Liver (tissue), 9 donors: ENCODE measurements around the gene ZNF599. TPM values are rescaled to one million over a fixed set of nuclear protein-coding genes. Genes with fewer than 3 reads are reported as not detected.

Experiments
- DNase-seq: peaks from one replicate; pipeline ENCODE4 v3.0.0-alpha.2; 2017; ENCODE audit warnings: low spot score
- H3K27ac ChIP-seq, 2 donors: one replicate each; pipeline ENCODE4 v1.7.0; 2013; ENCODE audit warnings: inconsistent platforms in 2 of 2, low read length in 2 of 2, control low read depth in 1 of 2, low read depth in 1 of 2, mild to moderate bottlenecking in 1 of 2
- H3K27me3 ChIP-seq, 4 donors: one replicate each; pipeline versions ENCODE4 v1.6.1 to v1.7.0; 2013; ENCODE audit warnings: low read length in 3 of 4, inconsistent platforms in 1 of 4, mild to moderate bottlenecking in 1 of 4, moderate library complexity in 1 of 4; ENCODE audit not compliant: control insufficient read depth in 4 of 4, insufficient read depth in 4 of 4
- H3K36me3 ChIP-seq, 4 donors: one replicate each; pipeline versions ENCODE4 v1.6.1 to v1.7.0; 2013; ENCODE audit warnings: low read length in 3 of 4, mild to moderate bottlenecking in 3 of 4, low read depth in 1 of 4, moderate library complexity in 1 of 4; ENCODE audit not compliant: control insufficient read depth in 4 of 4, insufficient read depth in 3 of 4
- H3K4me1 ChIP-seq, 4 donors: one replicate each; pipeline versions ENCODE4 v1.6.1 to v1.7.0; 2013; ENCODE audit warnings: low read length in 3 of 4, mild to moderate bottlenecking in 3 of 4, moderate library complexity in 1 of 4; ENCODE audit not compliant: control insufficient read depth in 4 of 4, insufficient read depth in 4 of 4
- H3K4me3 ChIP-seq, 3 donors: one replicate each; pipeline versions ENCODE4 v1.6.1 to v1.7.0; 2013; ENCODE audit warnings: low read length in 3 of 3, control low read depth in 1 of 3, low read depth in 1 of 3, mild to moderate bottlenecking in 1 of 3
- H3K9ac ChIP-seq, 2 donors: one replicate each; pipeline ENCODE4 v1.7.0; 2013; ENCODE audit warnings: low read length in 2 of 2, mild to moderate bottlenecking in 2 of 2, moderate library complexity in 2 of 2, control low read depth in 1 of 2, low read depth in 1 of 2
- H3K9me3 ChIP-seq, 4 donors: one replicate each; pipeline versions ENCODE4 v1.6.1 to v1.7.0; 2013; ENCODE audit warnings: low read length in 3 of 4; ENCODE audit not compliant: control insufficient read depth in 4 of 4
- EGR1 ChIP-seq, 2 donors: IDR thresholded peaks; 2 replicates each; pipeline ENCODE4 v1.6.1; 2016 to 2018; ENCODE audit warnings: antibody characterized with exemption in 2 of 2, low read depth in 2 of 2
- FOXA2 ChIP-seq: IDR thresholded peaks from 2 replicates; pipeline ENCODE4 v1.6.1; 2016; ENCODE audit warnings: antibody characterized with exemption
- HNF4G ChIP-seq: IDR thresholded peaks from 2 replicates; pipeline ENCODE4 v1.6.1; 2016; ENCODE audit warnings: antibody characterized with exemption
- JUND ChIP-seq, 2 donors: IDR thresholded peaks; 2 replicates each; pipeline ENCODE4 v1.6.1; 2016; ENCODE audit warnings: antibody characterized with exemption in 2 of 2
- NR2F2 ChIP-seq: IDR thresholded peaks from 2 replicates; pipeline ENCODE4 v1.6.1; 2016; ENCODE audit warnings: antibody characterized with exemption
- RAD21 ChIP-seq, 2 donors: IDR thresholded peaks; 2 replicates each; pipeline ENCODE4 v1.6.1; 2016; ENCODE audit warnings: antibody characterized with exemption in 2 of 2, mild to moderate bottlenecking in 2 of 2
- RXRA ChIP-seq, 2 donors: IDR thresholded peaks; 2 replicates each; pipeline ENCODE4 v1.6.1; 2017 to 2018; ENCODE audit warnings: antibody characterized with exemption in 2 of 2, mild to moderate bottlenecking in 1 of 2
- TAF1 ChIP-seq: conservative IDR thresholded peaks from 2 replicates; pipeline ENCODE4 v1.6.1; 2016; ENCODE audit warnings: antibody characterized with exemption, mild to moderate bottlenecking
- WGBS: extraction: QIAGEN DNeasy Blood & Tissue Kit; methylation state at CpG from one replicate; pipeline ENCODE4 v1.1.7; 2013; 5-methylcytosine and 5-hydroxymethylcytosine counted together
- polyA plus RNA-seq, 2 donors: library from polyadenylated mRNA; stranded (reverse) in 1 of 2; unstranded in 1 of 2; fragments of 200-250 nt in 1 of 2; fragments of >200 nt in 1 of 2; fragmentation: Nextera tagmentation in 1 of 2; extraction: Ambion mirVana in 1 of 2; gene quantifications; one replicate each; pipeline versions ENCODE4 v1.2.1 to v1.2.3, GENCODE V29; 2013 to 2015
- total RNA-seq, 2 donors: library from RNA; depleted of rRNA; stranded (reverse); fragments of >200 nt; gene quantifications; one replicate each; pipeline ENCODE4 v1.2.3, GENCODE V29; 2014
- TF ChIP-seq, protein P1 (sequence below): IDR thresholded peaks from 2 replicates; pipeline ENCODE4 v1.6.1; 2016; ENCODE audit warnings: antibody characterized with exemption, mild to moderate bottlenecking
- TF ChIP-seq, protein P2 (sequence below): IDR thresholded peaks from 2 replicates; pipeline ENCODE4 v1.6.1; 2016; ENCODE audit warnings: antibody characterized with exemption
- TF ChIP-seq, protein P3 (sequence below): fragments of 150-350 bp; IDR thresholded peaks from 2 replicates; pipeline ENCODE4 v1.5.1; 2017; ENCODE audit warnings: improper control_type of control experiment, low read depth, low read length; ENCODE audit not compliant: missing input control
- donor health status: healthy.
- donor health status: healthy.
- donor health status: healthy.
- donor health status: healthy.
- donor health status: healthy.

The ZNF599 gene
- total and polyA plus RNA-seq, 4 donors: 1.5 to 2.6 (median 2.1) TPM

DNA sequence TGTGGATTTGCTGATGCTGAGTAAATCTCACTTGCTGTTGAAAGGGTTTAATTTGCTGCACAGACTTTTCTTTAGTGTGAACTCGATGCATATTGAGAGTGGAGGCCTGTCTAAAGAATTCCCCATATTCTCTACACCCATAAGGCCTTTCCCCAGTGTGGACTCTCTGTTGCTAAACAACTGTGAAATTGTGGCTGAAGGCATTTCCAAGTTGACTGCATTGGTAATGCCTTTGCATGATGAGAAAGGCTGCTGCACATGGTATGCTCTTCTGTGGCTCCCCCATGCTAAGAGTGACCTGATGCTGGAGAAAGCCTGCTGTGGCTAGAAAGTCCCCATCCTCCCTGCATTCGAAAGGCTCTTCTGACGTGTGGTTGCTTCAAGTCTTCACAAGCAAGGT, 6.6 kb upstream of the ZNF599 start:
- peak overlapping the region in 1 of 3 donors; percentile 47 for H3K4me3 ChIP-seq
- no peaks in the 10 kb centered on the region for H3K27me3 ChIP-seq
- no peak overlapping the region for H3K27ac ChIP-seq
- H3K9ac ChIP-seq: no peak overlapping the region
- WGBS: 52% methylated on average over 3 of the region's 3 CpGs
- H3K4me1 ChIP-seq: no peaks in the 10 kb centered on the region
- TF ChIP-seq, protein P1, sequence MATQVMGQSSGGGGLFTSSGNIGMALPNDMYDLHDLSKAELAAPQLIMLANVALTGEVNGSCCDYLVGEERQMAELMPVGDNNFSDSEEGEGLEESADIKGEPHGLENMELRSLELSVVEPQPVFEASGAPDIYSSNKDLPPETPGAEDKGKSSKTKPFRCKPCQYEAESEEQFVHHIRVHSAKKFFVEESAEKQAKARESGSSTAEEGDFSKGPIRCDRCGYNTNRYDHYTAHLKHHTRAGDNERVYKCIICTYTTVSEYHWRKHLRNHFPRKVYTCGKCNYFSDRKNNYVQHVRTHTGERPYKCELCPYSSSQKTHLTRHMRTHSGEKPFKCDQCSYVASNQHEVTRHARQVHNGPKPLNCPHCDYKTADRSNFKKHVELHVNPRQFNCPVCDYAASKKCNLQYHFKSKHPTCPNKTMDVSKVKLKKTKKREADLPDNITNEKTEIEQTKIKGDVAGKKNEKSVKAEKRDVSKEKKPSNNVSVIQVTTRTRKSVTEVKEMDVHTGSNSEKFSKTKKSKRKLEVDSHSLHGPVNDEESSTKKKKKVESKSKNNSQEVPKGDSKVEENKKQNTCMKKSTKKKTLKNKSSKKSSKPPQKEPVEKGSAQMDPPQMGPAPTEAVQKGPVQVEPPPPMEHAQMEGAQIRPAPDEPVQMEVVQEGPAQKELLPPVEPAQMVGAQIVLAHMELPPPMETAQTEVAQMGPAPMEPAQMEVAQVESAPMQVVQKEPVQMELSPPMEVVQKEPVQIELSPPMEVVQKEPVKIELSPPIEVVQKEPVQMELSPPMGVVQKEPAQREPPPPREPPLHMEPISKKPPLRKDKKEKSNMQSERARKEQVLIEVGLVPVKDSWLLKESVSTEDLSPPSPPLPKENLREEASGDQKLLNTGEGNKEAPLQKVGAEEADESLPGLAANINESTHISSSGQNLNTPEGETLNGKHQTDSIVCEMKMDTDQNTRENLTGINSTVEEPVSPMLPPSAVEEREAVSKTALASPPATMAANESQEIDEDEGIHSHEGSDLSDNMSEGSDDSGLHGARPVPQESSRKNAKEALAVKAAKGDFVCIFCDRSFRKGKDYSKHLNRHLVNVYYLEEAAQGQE: no peak
- TF ChIP-seq NR2F2 (no peak), RXRA (IDR thresholded peaks at IDR 0.05) (no peak), TAF1 (no peak)
- H3K9me3 ChIP-seq: peaks cover 5 to 11% (median 5%) of the 10 kb centered on the region in 4 donors
- no peaks in the 10 kb centered on the region for H3K36me3 ChIP-seq
- DNase-seq: no peak

DNA sequence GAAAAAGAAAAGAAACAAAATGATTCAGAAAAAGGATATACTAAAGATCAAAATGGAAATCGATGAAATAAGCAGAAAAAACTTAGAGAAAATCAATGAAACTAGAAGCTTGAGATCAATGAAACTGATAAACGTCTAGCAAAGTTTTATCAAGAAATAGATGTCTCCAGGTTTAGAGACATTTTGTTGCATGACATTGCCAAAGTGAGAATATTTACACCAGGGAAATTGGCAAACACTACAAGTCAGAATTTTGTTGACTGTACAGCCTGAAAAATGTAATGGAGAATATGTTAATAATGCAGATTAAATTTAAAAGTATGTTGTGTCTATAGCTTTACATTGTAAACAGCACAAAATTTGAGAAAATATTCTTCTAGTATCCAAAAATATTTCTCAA, 5.3 kb upstream of the ZNF599 start:
- Histone ChIP-seq H3K9ac (no peak overlapping the region), H3K4me1 (peaks cover 0 to under 1% (median 0%) of the 10 kb centered on the region in 4 donors), H3K27ac (no peak overlapping the region), H3K27me3 (no peaks in the 10 kb centered on the region), H3K9me3 (peaks cover 3 to 9% (median 7%) of the 10 kb centered on the region in 4 donors), H3K4me3 (no peak overlapping the region), H3K36me3 (no peaks in the 10 kb centered on the region)
- TF ChIP-seq, protein P2, sequence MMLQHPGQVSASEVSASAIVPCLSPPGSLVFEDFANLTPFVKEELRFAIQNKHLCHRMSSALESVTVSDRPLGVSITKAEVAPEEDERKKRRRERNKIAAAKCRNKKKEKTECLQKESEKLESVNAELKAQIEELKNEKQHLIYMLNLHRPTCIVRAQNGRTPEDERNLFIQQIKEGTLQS: no peak
- TF ChIP-seq FOXA2: no peak
- WGBS: 56% methylated on average over 2 of the region's 2 CpGs
- DNase-seq: no peak

DNA sequence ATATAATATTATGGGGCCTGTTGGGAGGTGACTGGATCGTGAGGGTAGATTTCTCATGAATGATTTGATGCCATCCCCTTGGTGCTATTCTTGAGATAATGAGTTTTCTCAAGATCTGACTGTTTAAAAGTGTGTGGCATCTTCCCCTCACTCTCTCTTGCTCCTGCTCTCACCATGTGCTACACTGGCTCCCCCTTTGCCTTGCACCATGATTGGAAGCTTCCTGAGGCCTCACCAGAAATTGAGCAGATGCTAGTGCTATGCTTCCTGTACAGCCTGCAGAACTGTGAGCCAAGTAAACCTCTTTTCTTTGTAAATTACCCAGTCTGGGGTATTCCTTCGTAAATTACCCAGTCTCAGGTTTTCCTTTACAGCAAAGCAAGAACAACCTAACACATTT, 1.8 kb upstream of the ZNF599 start:
- TF ChIP-seq JUND (IDR thresholded peaks at IDR 0.05) (no peak), HNF4G (no peak), EGR1 (IDR thresholded peaks at IDR 0.05; ENCODE audit: low read depth in 2 of 2) (no peak), RAD21 (IDR thresholded peaks at IDR 0.05) (no peak)
- TF ChIP-seq, protein P2: no peak
- TF ChIP-seq, protein P3, sequence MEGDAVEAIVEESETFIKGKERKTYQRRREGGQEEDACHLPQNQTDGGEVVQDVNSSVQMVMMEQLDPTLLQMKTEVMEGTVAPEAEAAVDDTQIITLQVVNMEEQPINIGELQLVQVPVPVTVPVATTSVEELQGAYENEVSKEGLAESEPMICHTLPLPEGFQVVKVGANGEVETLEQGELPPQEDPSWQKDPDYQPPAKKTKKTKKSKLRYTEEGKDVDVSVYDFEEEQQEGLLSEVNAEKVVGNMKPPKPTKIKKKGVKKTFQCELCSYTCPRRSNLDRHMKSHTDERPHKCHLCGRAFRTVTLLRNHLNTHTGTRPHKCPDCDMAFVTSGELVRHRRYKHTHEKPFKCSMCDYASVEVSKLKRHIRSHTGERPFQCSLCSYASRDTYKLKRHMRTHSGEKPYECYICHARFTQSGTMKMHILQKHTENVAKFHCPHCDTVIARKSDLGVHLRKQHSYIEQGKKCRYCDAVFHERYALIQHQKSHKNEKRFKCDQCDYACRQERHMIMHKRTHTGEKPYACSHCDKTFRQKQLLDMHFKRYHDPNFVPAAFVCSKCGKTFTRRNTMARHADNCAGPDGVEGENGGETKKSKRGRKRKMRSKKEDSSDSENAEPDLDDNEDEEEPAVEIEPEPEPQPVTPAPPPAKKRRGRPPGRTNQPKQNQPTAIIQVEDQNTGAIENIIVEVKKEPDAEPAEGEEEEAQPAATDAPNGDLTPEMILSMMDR: no peak
- TF ChIP-seq, protein P1: no peak
- no peak overlapping the region for H3K4me3 ChIP-seq
- DNase-seq: no peak
- no peaks in the 10 kb centered on the region for H3K27me3 ChIP-seq
- peaks cover 0 to 8% (median 2%) of the 10 kb centered on the region in 4 donors for H3K36me3 ChIP-seq
- H3K9ac ChIP-seq: no peak overlapping the region
- no peak overlapping the region for H3K27ac ChIP-seq
- H3K4me1 ChIP-seq: peaks cover 0 to 15% (median 6%) of the 10 kb centered on the region in 4 donors
- WGBS: 65% methylated on average over 2 of the region's 2 CpGs
- H3K9me3 ChIP-seq: peaks cover 5 to 20% (median 12%) of the 10 kb centered on the region in 4 donors
